Renal pelvis (tissue), 4 donors: Measurements from ENCODE around the gene LRRC55. TPM values are rescaled to one million over a fixed set of nuclear protein-coding genes. Genes with fewer than 3 reads are reported as not detected.

Experiments used
- DNase-seq: peaks from one replicate; pipeline ENCODE4 v3.0.0-alpha.2; 2013
- polyA plus RNA-seq, 3 donors: library from polyadenylated mRNA; unstranded; fragments of 120-200 nt; gene quantifications; one replicate each; pipeline ENCODE4 v1.2.1, GENCODE V29; 2013; ENCODE audit not compliant: insufficient read length in 3 of 3

LRRC55 gene
- polyA plus RNA-seq, 3 donors = 3.4 to 4.5 (median 4.5) TPM

- DNase-seq = no peak
These were observed 49.9 kb downstream of the LRRC55 start for GRCh38 chr11:57231539-57232253.

GRCh38 chr11:57233702-57234101 is 51.9 kb downstream of the LRRC55 start:
- no peak for DNase-seq

- DNase-seq = no peak
These were observed 54.3 kb downstream of the LRRC55 start for GRCh38 chr11:57235761-57236703.

GRCh38 chr11:57237204-57237681 is 55.5 kb downstream of the LRRC55 start, which contains the start of gene APLNR:
Gene APLNR (minus strand): TSS chr11:57237250. CDS start chr11:57237004, 246 bp downstream.
- no peak for DNase-seq

- no peak for DNase-seq
These were observed 57.6 kb downstream of the LRRC55 start for GRCh38 chr11:57239348-57239747.

- no peak for DNase-seq
These were observed 58.3 kb downstream of the LRRC55 start for GRCh38 chr11:57240007-57240406.

GRCh38 chr11:57240757-57241156 is 59.0 kb downstream of the LRRC55 start:
- DNase-seq = no peak

Other genes starting within 250 kb of the LRRC55 start
- gene OR5AK2, start 193.0 kb upstream of the LRRC55 start, polyA plus RNA-seq = under 1 TPM in 1 of 3 donors, not detected in 2; 0.45 TPM
- 100 to 1,000 TPM in 1 of 3 donors, 10 to 100 TPM in 2; 95.0 to 111 (median 96.0) TPM for gene APLNR, start 55.3 kb downstream of the LRRC55 start, polyA plus RNA-seq
- 10 to 100 TPM; 66.2 to 76.4 (median 67.6) TPM for gene TNKS1BP1, start 143.0 kb downstream of the LRRC55 start, polyA plus RNA-seq
- gene SSRP1, start 153.9 kb downstream of the LRRC55 start, polyA plus RNA-seq = 100 to 1,000 TPM; 162 to 212 (median 183) TPM
- gene P2RX3, start 156.4 kb downstream of the LRRC55 start, polyA plus RNA-seq = 1 to 10 TPM in 1 of 3 donors, under 1 TPM in 2; 0.76 to 1.4 (median 0.83) TPM
- under 1 TPM; 0.26 to 0.77 (median 0.52) TPM for gene PRG3, start 199.2 kb downstream of the LRRC55 start, polyA plus RNA-seq
- 1 to 10 TPM in 1 of 3 donors, under 1 TPM in 2; 0.59 to 1.5 (median 0.88) TPM for gene PRG2, start 208.7 kb downstream of the LRRC55 start, polyA plus RNA-seq
- 10 to 100 TPM; 20.3 to 25.0 (median 24.4) TPM for gene SLC43A3, start 245.2 kb downstream of the LRRC55 start, polyA plus RNA-seq